Endothelial cell of umbilical vein (primary cell): ENCODE data around the gene KRT86. TPM values are rescaled to one million over a fixed set of nuclear protein-coding genes. Genes with fewer than 3 reads are reported as not detected.

Experiments
- BruUV-seq: library from RNA; stranded (reverse); fragments of 400-500 nt; replicated peaks from 2 replicates; lab custom pipeline; 2021; lab: Mats Ljungman, UMichigan
- CTCF ChIA-PET: fragments of 300-600, 350-600 bp; sonication (Branson Sonifier 250); formaldehyde crosslinking; loops from one replicate; lab custom pipeline; 2021; ENCODE audit warnings: antibody characterized with exemption, inconsistent platforms; lab: Charles Lee
- POLR2A ChIA-PET: fragments of 300-600, 350-600 bp; sonication (Branson Sonifier 250); formaldehyde crosslinking; loops from one replicate; lab custom pipeline; 2021; ENCODE audit warnings: antibody characterized with exemption, inconsistent platforms; lab: Charles Lee
- DNase-seq: peaks from one replicate; pipeline ENCODE4 v3.0.0-alpha.2; 2011; ENCODE audit warnings: low read depth, low spot score
- FAIRE-seq: peaks from 2 replicates; lab custom pipeline; 2011; peaks lifted over from hg19 to GRCh38; lab: Jason Lieb, UNC
- H2AFZ ChIP-seq: 2 replicates; pipeline ENCODE4 v1.6.0; 2012; ENCODE audit warnings: low read depth, low read length, control low read depth, inconsistent platforms
- H3K27ac ChIP-seq: 2 replicates; pipeline ENCODE4 v1.5.1; 2011; ENCODE audit warnings: low read depth, mild to moderate bottlenecking, control low read depth, low read length, moderate library complexity; ENCODE audit not compliant: insufficient read depth
- H3K27me3 ChIP-seq, 2 experiments: 2 replicates each; pipeline versions ENCODE4 v1.6.0 to v1.6.1; 2011; ENCODE audit warnings: low read length in 2 of 2, mixed read lengths in 1 of 2; ENCODE audit not compliant: control insufficient read depth in 2 of 2, insufficient read depth in 2 of 2
- H3K36me3 ChIP-seq, 2 experiments: 2 replicates in 1 of 2; 3 replicates in 1 of 2; pipeline ENCODE4 v1.5.1; 2011; ENCODE audit warnings: low read length in 2 of 2, mild to moderate bottlenecking in 1 of 2, moderate library complexity in 1 of 2; ENCODE audit not compliant: control insufficient read depth in 2 of 2, insufficient read depth in 2 of 2; ENCODE audit errors: extremely low read depth in 1 of 2
- H3K4me1 ChIP-seq: 3 replicates; pipeline ENCODE4 v1.5.1; 2011; ENCODE audit warnings: mild to moderate bottlenecking, low read length; ENCODE audit not compliant: control insufficient read depth, insufficient read depth; ENCODE audit errors: extremely low read depth
- H3K4me2 ChIP-seq: 2 replicates; pipeline ENCODE4 v1.6.1; 2011; ENCODE audit warnings: low read length, control low read depth, mixed read lengths; ENCODE audit not compliant: insufficient read depth
- H3K4me3 ChIP-seq, 3 experiments: fragments of 200-600 bp in 1 of 3; sonication (generic), shearing (Covaris generic) in 1 of 3; replicated peaks in 1 of 3; 2 replicates each; pipeline ENCODE4 v1.5.1; 2011 to 2016; ENCODE audit warnings: control low read depth in 3 of 3, low read length in 3 of 3, mild to moderate bottlenecking in 2 of 3, inconsistent platforms in 1 of 3, low read depth in 1 of 3, moderate library complexity in 1 of 3; ENCODE audit not compliant: insufficient read depth in 1 of 3
- H3K79me2 ChIP-seq: 2 replicates; pipeline ENCODE4 v1.6.0; 2012; ENCODE audit warnings: low read length, inconsistent platforms; ENCODE audit not compliant: control insufficient read depth, insufficient read depth
- H3K9ac ChIP-seq: replicated peaks from 2 replicates; pipeline ENCODE3; 2011; ENCODE audit warnings: low read length, control low read depth; ENCODE audit not compliant: insufficient read depth; ENCODE audit errors: extremely low read depth
- H3K9me1 ChIP-seq: replicated peaks from 3 replicates; pipeline ENCODE4 v1.6.0; 2011; ENCODE audit warnings: mild to moderate bottlenecking, low read length; ENCODE audit not compliant: control insufficient read depth, insufficient read depth; ENCODE audit errors: extremely low read depth
- H3K9me3 ChIP-seq: replicated peaks from 2 replicates; pipeline ENCODE4 v1.5.1; 2012; ENCODE audit warnings: low read length, inconsistent platforms; ENCODE audit not compliant: control insufficient read depth, insufficient read depth
- H4K20me1 ChIP-seq: replicated peaks from 2 replicates; pipeline ENCODE3; 2011; ENCODE audit warnings: mild to moderate bottlenecking, low read length; ENCODE audit not compliant: control insufficient read depth, insufficient read depth; ENCODE audit errors: extremely low read depth
- CTCF ChIP-seq, 2 donors: IDR thresholded peaks; 1 replicate in 1 of 2; 2 replicates in 1 of 2; pipeline ENCODE4 v1.5.1; 2011; ENCODE audit warnings: low read length in 2 of 2, mild to moderate bottlenecking in 2 of 2, moderate library complexity in 2 of 2, control low read depth in 1 of 2, inconsistent platforms in 1 of 2, low read depth in 1 of 2; ENCODE audit not compliant: insufficient read depth in 1 of 2; ENCODE audit errors: extremely low read depth in 1 of 2
- EZH2 ChIP-seq: IDR thresholded peaks from 2 replicates; pipeline ENCODE4 v1.6.1; 2012; ENCODE audit warnings: borderline replicate concordance, low read depth, mild to moderate bottlenecking, moderate library complexity, low read length, inconsistent platforms; ENCODE audit not compliant: severe bottlenecking
- FOS ChIP-seq: IDR thresholded peaks from 2 replicates; pipeline ENCODE4 v1.6.1; 2011; ENCODE audit warnings: mild to moderate bottlenecking, low read length, moderate library complexity, borderline replicate concordance; ENCODE audit not compliant: insufficient read depth
- GATA2 ChIP-seq: IDR thresholded peaks from 2 replicates; pipeline ENCODE4 v1.7.0; 2011; ENCODE audit warnings: low read depth, mild to moderate bottlenecking, moderate library complexity, mixed read lengths, low read length; ENCODE audit not compliant: insufficient read length, insufficient read depth
- JUN ChIP-seq: IDR thresholded peaks from 2 replicates; pipeline ENCODE4 v1.6.1; 2011; ENCODE audit warnings: borderline replicate concordance, low read depth; ENCODE audit not compliant: insufficient read length, insufficient read depth
- MAX ChIP-seq: IDR thresholded peaks from 2 replicates; pipeline ENCODE4 v1.6.1; 2011; ENCODE audit not compliant: insufficient read depth, insufficient read length
- MYC ChIP-seq: IDR thresholded peaks from one replicate; pipeline ENCODE4 v1.6.1; 2011; ENCODE audit warnings: mild to moderate bottlenecking, low read depth, low read length
- POLR2A ChIP-seq: IDR thresholded peaks from 2 replicates; pipeline ENCODE4 v1.6.1; 2012; ENCODE audit warnings: low read depth, mild to moderate bottlenecking, control low read depth, low read length
- POLR2AphosphoS5 ChIP-seq: IDR thresholded peaks from 2 replicates; pipeline ENCODE4 v1.6.1; 2012; ENCODE audit warnings: low read depth, mild to moderate bottlenecking, control low read depth, low read length, moderate library complexity; ENCODE audit not compliant: insufficient read depth
- dilution Hi-C: fragments of 300-500 bp; cut with MboI; formaldehyde crosslinking; loops from one replicate; pipeline ENCODE4 v1.15.0; 2019; ENCODE audit warnings: low sequenced_read_pairs; ENCODE audit not compliant: extremely low pct_ligation_motif_present
- intact Hi-C: fragments of 100-400 bp; cut with micrococcal nuclease; formaldehyde crosslinking; loops from one replicate; pipeline ENCODE4 v1.10.0; 2022
- polyA plus RNA-seq, 4 experiments: library from polyadenylated mRNA; depleted of rRNA in 3 of 4; stranded (reverse) in 3 of 4; unstranded in 1 of 4; fragments of >200 nt; gene quantifications; 2 replicates each; pipeline versions ENCODE4 v1.2.1 to v1.2.3, GENCODE V29; 2011 to 2012; ENCODE audit warnings: missing spikeins in 1 of 4
- total RNA-seq: library from RNA; stranded (reverse); gene quantifications from 2 replicates; pipeline ENCODE4 v1.2.3, GENCODE V29; 2021

The KRT86 gene
- total and polyA plus RNA-seq, 2 donors (not counting 3 experiments of a cell fraction or from before 2014, with no cell fraction given) = not detected

GRCh38 chr12:52356762-52357580, 82.5 kb downstream of the KRT86 start:
- POLR2A ChIA-PET = no interaction called here
- DNase-seq = no peak
- Histone ChIP-seq H3K27me3 (peaks cover 7 to 13% of the 10 kb centered on the region in 2 experiments), H3K9me3 (no peaks in the 10 kb centered on the region), H3K9me1 (no peaks in the 10 kb centered on the region), H3K4me1 (no peaks in the 10 kb centered on the region), H3K79me2 (no peaks in the 10 kb centered on the region), H4K20me1 (no peaks in the 10 kb centered on the region), H3K27ac (no peak overlapping the region), H3K36me3 (no peaks in the 10 kb centered on the region), H3K9ac (no peak overlapping the region), H3K4me3 (no peak overlapping the region), H3K4me2 (no peak overlapping the region), H2AFZ (no peak overlapping the region)
- TF ChIP-seq JUN (no peak), MYC (no peak), POLR2A (no peak), FOS (no peak), POLR2AphosphoS5 (no peak), CTCF (IDR thresholded peaks at IDR 0.05; ENCODE audit: extremely low read depth in 1 of 2, insufficient read depth in 1 of 2, low read depth in 1 of 2, low read length in 2 of 2) (no peak), EZH2 (no peak), GATA2 (no peak), MAX (no peak)
- intact Hi-C loops = no loop called here
- dilution Hi-C loops = no loop called here
- FAIRE-seq = no peak
- CTCF ChIA-PET = interaction anchor here (1.4 kb wide), 1 partner anchor 7 kb away, joined by 4 read pairs; no protein-coding TSS in a partner anchor
- no TSS peak for BruUV-seq

Other genes with a start within 250 kb of the KRT86 start
- 6.8 and 10.2 TPM in 2 replicates for gene NR4A1, start 223.2 kb upstream of the KRT86 start, total RNA-seq
- 13.4 and 18.2 TPM in 2 replicates for gene NR4A1, start 223.2 kb upstream of the KRT86 start, polyA plus RNA-seq
- gene ATG101, start 204.7 kb upstream of the KRT86 start, total RNA-seq = 41.6 and 43.3 TPM in 2 replicates
- 67.5 and 78.4 TPM in 2 replicates for gene ATG101, start 204.7 kb upstream of the KRT86 start, polyA plus RNA-seq
- not detected in 2 replicates for gene SMIM41, start 194.9 kb upstream of the KRT86 start, total RNA-seq
- gene SMIM41, start 194.9 kb upstream of the KRT86 start, polyA plus RNA-seq = not detected in 2 replicates
- gene KRT80, start 82.6 kb upstream of the KRT86 start, total RNA-seq = 21.7 and 23.7 TPM in 2 replicates
- gene KRT80, start 82.6 kb upstream of the KRT86 start, polyA plus RNA-seq = 12.3 and 13.6 TPM in 2 replicates
- 293 and 420 TPM in 2 replicates for gene KRT7, start 41.4 kb upstream of the KRT86 start, total RNA-seq
- 120 and 131 TPM in 2 replicates for gene KRT7, start 41.4 kb upstream of the KRT86 start, polyA plus RNA-seq
- not detected in 2 replicates for gene KRT81, start 16.9 kb downstream of the KRT86 start, total RNA-seq
- gene KRT81, start 16.9 kb downstream of the KRT86 start, polyA plus RNA-seq = not detected in 2 replicates
- gene KRT83, start 46.8 kb downstream of the KRT86 start, total RNA-seq = not detected in 2 replicates
- not detected in 2 replicates for gene KRT83, start 46.8 kb downstream of the KRT86 start, polyA plus RNA-seq
- not detected in 2 replicates for gene KRT85, start 92.8 kb downstream of the KRT86 start, total RNA-seq
- not detected in 2 replicates for gene KRT85, start 92.8 kb downstream of the KRT86 start, polyA plus RNA-seq
- gene KRT84, start 111.0 kb downstream of the KRT86 start, total RNA-seq = not detected in 2 replicates
- not detected in 2 replicates for gene KRT84, start 111.0 kb downstream of the KRT86 start, polyA plus RNA-seq
- not detected in 2 replicates for gene KRT82, start 131.7 kb downstream of the KRT86 start, total RNA-seq
- gene KRT82, start 131.7 kb downstream of the KRT86 start, polyA plus RNA-seq = not detected in 2 replicates
- not detected in 2 replicates for gene KRT75, start 159.7 kb downstream of the KRT86 start, total RNA-seq
- not detected in 2 replicates for gene KRT75, start 159.7 kb downstream of the KRT86 start, polyA plus RNA-seq
- not detected in 2 replicates for gene KRT6B, start 177.5 kb downstream of the KRT86 start, total RNA-seq
- 0.03 TPM in 1 of 2 replicates, not detected in the other for gene KRT6B, start 177.5 kb downstream of the KRT86 start, polyA plus RNA-seq
- gene KRT6C, start 199.2 kb downstream of the KRT86 start, total RNA-seq = not detected in 2 replicates
- gene KRT6C, start 199.2 kb downstream of the KRT86 start, polyA plus RNA-seq = not detected in 2 replicates
- 0.21 and 0.64 TPM in 2 replicates for gene KRT6A, start 218.6 kb downstream of the KRT86 start, total RNA-seq
- 0.10 TPM in 1 of 2 replicates, not detected in the other for gene KRT6A, start 218.6 kb downstream of the KRT86 start, polyA plus RNA-seq
- 0.72 and 0.86 TPM in 2 replicates for gene KRT5, start 245.7 kb downstream of the KRT86 start, total RNA-seq
- 0.21 and 0.32 TPM in 2 replicates for gene KRT5, start 245.7 kb downstream of the KRT86 start, polyA plus RNA-seq